BLaER1 treated with 17β-estradiol and CSF1 and Interleukin-3, amounts not matched to agents 10 nM and 100 nM (cell line): ENCODE data around the gene HYCC1.
"Not testable (repeated sequence)": the region's sequence is repeated elsewhere in the genome, so short reads cannot be mapped to it uniquely, and the experiment has no call there.

Experiments used
- H3K27ac ChIP-seq, 11 experiments: shearing (Covaris generic); formaldehyde crosslinking; 2 replicates each; pipeline ENCODE4 v1.8.1; 2022
- H3K27me3 ChIP-seq, 11 experiments: shearing (Covaris generic); formaldehyde crosslinking; 2 replicates each; pipeline ENCODE4 v1.8.1; 2022
- H3K36me3 ChIP-seq, 11 experiments: shearing (Covaris generic); formaldehyde crosslinking; 2 replicates each; pipeline ENCODE4 v1.8.1; 2022
- H3K4me1 ChIP-seq, 10 experiments: shearing (Covaris generic); formaldehyde crosslinking; 2 replicates each; pipeline ENCODE4 v1.8.1; 2022
- H3K4me2 ChIP-seq, 11 experiments: shearing (Covaris generic); formaldehyde crosslinking; 2 replicates each; pipeline ENCODE4 v1.8.1; 2022
- H3K4me3 ChIP-seq, 10 experiments: shearing (Covaris generic); formaldehyde crosslinking; 2 replicates each; pipeline ENCODE4 v1.8.1; 2022
- H3K9ac ChIP-seq, 11 experiments: shearing (Covaris generic); formaldehyde crosslinking; 2 replicates each; pipeline ENCODE4 v1.8.1; 2022
- H3K9me3 ChIP-seq, 11 experiments: shearing (Covaris generic); formaldehyde crosslinking; replicated peaks in 1 of 11; 2 replicates each; pipeline ENCODE4 v1.8.1; 2022
- H4K20me1 ChIP-seq, 11 experiments: shearing (Covaris generic); formaldehyde crosslinking; 2 replicates each; pipeline ENCODE4 v1.8.1; 2022
- Cebpa-rat ChIP-seq, 11 experiments: shearing (Covaris generic); IDR thresholded peaks; 2 replicates each; pipeline ENCODE4 v1.8.1; 2022

Gene HYCC1

GRCh38 chr7:23013715-23014649 is at the start of gene HYCC1:
HYCC1 (minus strand) TSS chr7:23014130; CDS start chr7:22991111, 23,019 bp downstream.
- peaks cover 0 to 16% (median 4%) of the 10 kb centered on the region in 11 experiments; a peak in 8 of 22 replicates for H3K9me3 ChIP-seq
- peak within 1 kb of the TSS; percentile 83 to 96 (median 90) for H3K4me3 ChIP-seq
- H3K4me2 ChIP-seq = peak within 1 kb of the TSS; percentile 84 to 93 (median 90)
- no peak for TF ChIP-seq Cebpa-rat (IDR thresholded peaks at IDR 0.05)
- H3K9ac ChIP-seq = peak within 1 kb of the TSS; percentile 79 to 91 (median 88)
- peak within 1 kb of the TSS; percentile 69 to 86 (median 76) for H3K27ac ChIP-seq
- no peaks in the 10 kb centered on the region for H3K27me3 ChIP-seq
- H3K4me1 ChIP-seq = peaks cover 28 to 87% (median 58%) of the 10 kb centered on the region in 10 experiments
- H4K20me1 ChIP-seq = peaks cover 0 to 44% (median 35%) of the 10 kb centered on the region in 11 experiments; a peak in 16 of 22 replicates
- no peaks in the 10 kb centered on the region for H3K36me3 ChIP-seq

- no peak overlapping the region for H3K4me3 ChIP-seq
- H4K20me1 ChIP-seq = no peaks in the 10 kb centered on the region
- H3K4me1 ChIP-seq = peaks cover 0 to 18% (median 5%) of the 10 kb centered on the region in 10 experiments; a peak in 8 of 20 replicates
- H3K4me2 ChIP-seq = no peak overlapping the region; a peak in 1 of 22 replicates
- H3K27me3 ChIP-seq = no peaks in the 10 kb centered on the region
- no peak overlapping the region for H3K9ac ChIP-seq
- H3K9me3 ChIP-seq = no peaks in the 10 kb centered on the region
- H3K27ac ChIP-seq = no peak overlapping the region
- H3K36me3 ChIP-seq = no peaks in the 10 kb centered on the region
- no peak for TF ChIP-seq Cebpa-rat (IDR thresholded peaks at IDR 0.05)
Observed at GRCh38 chr7:23062452-23062851, 48.5 kb upstream of the HYCC1 start.

- H3K36me3 ChIP-seq = no peaks in the 10 kb centered on the region
- no peak overlapping the region for H3K4me3 ChIP-seq
- no peaks in the 10 kb centered on the region for H3K27me3 ChIP-seq
- no peak for TF ChIP-seq Cebpa-rat (IDR thresholded peaks at IDR 0.05)
- no peak overlapping the region for H3K9ac ChIP-seq
- H3K4me1 ChIP-seq = peaks cover 0 to 14% (median 5%) of the 10 kb centered on the region in 10 experiments; a peak in 8 of 20 replicates
- no peaks in the 10 kb centered on the region for H3K9me3 ChIP-seq
- H3K4me2 ChIP-seq = no peak overlapping the region
- H3K27ac ChIP-seq = no peak overlapping the region
- no peaks in the 10 kb centered on the region for H4K20me1 ChIP-seq
Observed at GRCh38 chr7:23061327-23061726, 47.4 kb upstream of the HYCC1 start.

- no peaks in the 10 kb centered on the region for H3K9me3 ChIP-seq
- H4K20me1 ChIP-seq = no peaks in the 10 kb centered on the region
- H3K4me3 ChIP-seq = no peak overlapping the region
- no peak overlapping the region for H3K27ac ChIP-seq
- TF ChIP-seq Cebpa-rat (IDR thresholded peaks at IDR 0.05) = no peak
- H3K27me3 ChIP-seq = no peaks in the 10 kb centered on the region
- peaks cover 0 to 14% (median 0%) of the 10 kb centered on the region in 10 experiments; a peak in 2 of 20 replicates for H3K4me1 ChIP-seq
- H3K9ac ChIP-seq = no peak overlapping the region
- H3K36me3 ChIP-seq = no peaks in the 10 kb centered on the region
- H3K4me2 ChIP-seq = no peak overlapping the region
Observed at GRCh38 chr7:23058408-23059096, 44.6 kb upstream of the HYCC1 start.

- no peak for TF ChIP-seq Cebpa-rat (IDR thresholded peaks at IDR 0.05)
- H4K20me1 ChIP-seq = no peaks in the 10 kb centered on the region
Observed at GRCh38 chr7:23055582-23056178, 41.8 kb upstream of the HYCC1 start.

GRCh38 chr7:23051124-23051485 is 37.2 kb upstream of the HYCC1 start:
- not testable (repeated sequence) for H3K4me3 ChIP-seq, H3K9ac ChIP-seq, H3K4me1 ChIP-seq, H3K27ac ChIP-seq, H3K4me2 ChIP-seq, H3K36me3 ChIP-seq, H4K20me1 ChIP-seq, H3K27me3 ChIP-seq
- H3K9me3 ChIP-seq = peaks cover 0 to 16% (median 6%) of the 10 kb centered on the region in 11 experiments; a peak in 9 of 22 replicates

More at GRCh38 chr7:23055582-23056178, 41.8 kb upstream of the HYCC1 start:
- H3K4me2 ChIP-seq = no peak overlapping the region
- H3K9ac ChIP-seq = no peak overlapping the region
- H3K27ac ChIP-seq = no peak overlapping the region
- H3K9me3 ChIP-seq = no peaks in the 10 kb centered on the region
- H3K4me1 ChIP-seq = peaks cover 0 to 8% (median 0%) of the 10 kb centered on the region in 10 experiments; a peak in 4 of 20 replicates
- H3K4me3 ChIP-seq = no peak overlapping the region
- no peaks in the 10 kb centered on the region for H3K36me3 ChIP-seq
- H3K27me3 ChIP-seq = no peaks in the 10 kb centered on the region

- H4K20me1 ChIP-seq, H3K36me3 ChIP-seq, H3K27me3 ChIP-seq, H3K27ac ChIP-seq, H3K9ac ChIP-seq, H3K4me2 ChIP-seq, H3K4me3 ChIP-seq, H3K4me1 ChIP-seq: not testable (repeated sequence)
- H3K9me3 ChIP-seq = peaks cover 0 to 18% (median 6%) of the 10 kb centered on the region in 11 experiments; a peak in 11 of 22 replicates
Observed at GRCh38 chr7:23046336-23046735, 32.4 kb upstream of the HYCC1 start.

- H3K4me3 ChIP-seq, H3K4me2 ChIP-seq, H3K27me3 ChIP-seq, H3K27ac ChIP-seq, H3K4me1 ChIP-seq, H3K9ac ChIP-seq, H4K20me1 ChIP-seq, H3K36me3 ChIP-seq: not testable (repeated sequence)
- H3K9me3 ChIP-seq = peaks cover 0 to 18% (median 6%) of the 10 kb centered on the region in 11 experiments; a peak in 11 of 22 replicates
Observed at GRCh38 chr7:23045086-23045485, 31.2 kb upstream of the HYCC1 start.

- no peaks in the 10 kb centered on the region for H4K20me1 ChIP-seq
- H3K27ac ChIP-seq = no peak overlapping the region
- no peak for TF ChIP-seq Cebpa-rat (IDR thresholded peaks at IDR 0.05)
- H3K27me3 ChIP-seq = no peaks in the 10 kb centered on the region
- H3K4me3 ChIP-seq = no peak overlapping the region
- no peak overlapping the region for H3K9ac ChIP-seq
- H3K9me3 ChIP-seq = peaks cover 0 to 18% (median 6%) of the 10 kb centered on the region in 11 experiments; a peak in 11 of 22 replicates
- H3K4me1 ChIP-seq = peaks cover 0 to 6% (median 0%) of the 10 kb centered on the region in 10 experiments; a peak in 5 of 20 replicates
- H3K36me3 ChIP-seq = no peaks in the 10 kb centered on the region
- H3K4me2 ChIP-seq = no peak overlapping the region
Observed at GRCh38 chr7:23044581-23044980, 30.7 kb upstream of the HYCC1 start.
